GM19438 (cell line): ENCODE measurements around the gene ADAMTS2.

Experiments
- ATAC-seq: cut with Tn5 transposase; IDR thresholded peaks from one replicate; pipeline ENCODE4 v1.9.1; 2021; ENCODE audit warnings: low read depth; ENCODE audit not compliant: unreplicated experiment

ADAMTS2 gene

GRCh38 chr5:179269781-179270543 lies 75.3 kb downstream of the ADAMTS2 start:
- ATAC-seq = no peak

- ATAC-seq = no peak
Observed at GRCh38 chr5:179268966-179269693, 76.1 kb downstream of the ADAMTS2 start.

GRCh38 chr5:179268399-179268952 lies 76.8 kb downstream of the ADAMTS2 start:
- no peak for ATAC-seq

DNA sequence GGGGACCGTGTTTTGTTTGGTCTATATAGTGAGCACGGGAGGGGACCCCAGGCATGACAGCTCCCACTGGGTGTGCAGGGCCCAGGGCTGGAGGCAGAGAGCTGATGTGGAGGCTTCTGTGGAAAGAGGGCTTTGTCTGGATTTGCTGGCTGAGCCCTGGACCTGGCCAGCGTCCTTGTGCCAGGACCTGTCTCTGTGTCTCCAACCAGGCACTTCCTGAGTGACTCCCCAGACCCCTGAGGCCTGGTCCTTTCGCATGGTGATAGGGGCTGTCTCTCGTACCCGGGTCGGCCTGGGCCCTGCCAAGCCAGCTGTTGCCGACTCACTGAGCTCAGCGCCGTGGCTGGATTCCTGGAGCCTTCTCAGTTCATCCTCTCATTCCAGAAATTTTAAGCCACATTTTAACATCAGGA lies 77.6 kb downstream of the ADAMTS2 start:
- no peak for ATAC-seq

DNA sequence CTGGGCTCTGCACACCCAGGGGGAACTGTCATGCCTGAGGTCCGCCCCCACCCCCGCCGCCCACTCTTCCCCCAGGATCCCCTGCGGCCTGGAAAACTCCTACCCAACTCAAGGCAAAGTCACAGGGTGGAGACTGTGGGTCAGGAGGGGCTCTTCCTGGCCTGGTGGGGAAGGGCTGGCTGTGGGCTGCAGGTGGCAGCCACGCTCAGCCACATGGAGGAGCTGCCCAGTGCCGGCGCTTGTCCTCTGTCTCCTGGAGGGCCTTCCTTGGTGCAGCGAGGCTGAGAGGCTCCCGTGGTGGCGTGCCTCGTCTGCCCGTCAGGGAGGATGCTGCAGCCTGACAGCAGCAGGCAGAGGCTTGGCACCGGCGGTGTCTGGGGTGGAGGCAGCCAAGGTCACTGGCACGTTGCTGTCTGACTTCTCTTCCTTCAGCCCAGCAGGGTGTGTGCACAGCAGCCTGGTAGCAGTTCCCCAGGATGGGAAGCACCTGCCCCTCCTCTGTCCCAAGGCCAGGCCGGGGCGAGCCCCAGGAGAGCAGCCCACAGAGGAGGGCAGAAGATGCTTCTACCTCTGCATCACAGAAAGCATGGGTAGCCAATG lies 78.1 kb downstream of the ADAMTS2 start:
- no peak for ATAC-seq

- no peak for ATAC-seq
Observed at GRCh38 chr5:179266291-179267070, 78.8 kb downstream of the ADAMTS2 start.

GRCh38 chr5:179265514-179266290 lies 79.6 kb downstream of the ADAMTS2 start:
- ATAC-seq = no peak

DNA sequence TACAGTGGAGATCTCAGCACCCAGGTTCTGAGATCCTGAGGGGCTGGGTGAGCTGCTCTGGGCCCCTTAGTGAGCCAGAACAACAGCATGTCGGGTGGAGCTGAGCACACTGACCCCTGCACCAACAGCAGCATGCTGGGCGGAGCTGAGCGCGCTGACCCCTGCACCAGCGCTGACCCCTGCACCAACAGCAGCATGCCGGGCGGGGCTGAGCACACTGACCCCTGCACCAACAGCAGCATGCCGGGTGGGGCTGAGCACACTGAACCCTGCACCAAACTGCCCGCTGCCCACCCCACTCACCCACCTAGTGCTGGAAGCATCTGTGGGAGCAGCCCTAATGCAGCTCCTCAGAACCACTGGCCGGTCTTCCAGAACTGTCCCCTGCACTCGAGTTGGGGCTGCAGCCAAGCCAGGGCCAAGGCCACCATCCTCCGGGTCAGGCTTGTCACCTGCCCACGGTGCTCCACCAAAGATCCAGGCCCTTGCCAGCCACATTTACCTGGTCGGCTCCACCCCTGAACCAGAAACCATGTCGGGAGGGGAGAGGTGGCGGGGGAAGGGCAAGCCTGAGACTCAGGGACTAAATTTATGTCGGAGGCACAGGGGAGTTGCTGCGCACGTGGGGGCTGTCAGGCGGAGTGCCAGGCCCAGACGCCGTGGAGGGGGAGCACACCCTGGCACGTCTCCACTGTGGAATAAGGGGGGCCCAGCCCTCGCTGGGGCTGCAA lies 80.3 kb downstream of the ADAMTS2 start:
- no peak for ATAC-seq

DNA sequence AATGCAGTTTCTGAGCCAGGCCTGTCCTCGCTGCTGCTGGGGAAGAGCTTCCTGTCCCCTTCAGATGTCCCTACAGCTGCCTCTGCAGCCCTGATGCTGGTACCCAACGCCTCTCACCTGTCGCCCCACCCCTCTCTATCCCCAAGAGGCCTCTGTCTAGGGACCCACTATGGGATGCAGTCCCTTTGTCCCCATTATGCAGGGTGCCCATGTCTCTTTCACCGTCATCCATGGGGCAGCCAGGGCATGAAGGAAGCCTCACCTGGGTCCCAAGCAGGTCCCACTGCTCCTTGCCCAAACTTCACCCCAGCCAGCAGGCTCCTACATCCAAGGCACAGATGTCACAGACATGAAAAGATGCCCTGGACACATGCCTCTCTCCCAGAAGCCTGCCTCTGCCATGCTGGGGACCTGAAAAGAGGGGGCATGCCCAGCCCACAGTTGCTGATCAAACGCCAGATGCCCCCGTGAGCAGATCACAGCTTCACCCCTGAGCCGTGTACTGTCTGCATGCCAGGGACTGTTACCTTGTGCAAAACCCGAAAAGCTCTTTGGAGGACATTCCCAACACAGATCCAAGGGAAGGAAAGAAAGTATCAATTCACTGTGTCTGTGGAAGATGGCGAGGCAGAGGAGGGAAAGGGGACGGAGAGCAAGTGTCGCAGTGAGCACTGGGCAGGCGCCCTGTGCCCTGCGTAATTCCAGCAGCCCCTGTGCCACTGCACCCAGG lies 81.0 kb downstream of the ADAMTS2 start:
- ATAC-seq = no peak

DNA sequence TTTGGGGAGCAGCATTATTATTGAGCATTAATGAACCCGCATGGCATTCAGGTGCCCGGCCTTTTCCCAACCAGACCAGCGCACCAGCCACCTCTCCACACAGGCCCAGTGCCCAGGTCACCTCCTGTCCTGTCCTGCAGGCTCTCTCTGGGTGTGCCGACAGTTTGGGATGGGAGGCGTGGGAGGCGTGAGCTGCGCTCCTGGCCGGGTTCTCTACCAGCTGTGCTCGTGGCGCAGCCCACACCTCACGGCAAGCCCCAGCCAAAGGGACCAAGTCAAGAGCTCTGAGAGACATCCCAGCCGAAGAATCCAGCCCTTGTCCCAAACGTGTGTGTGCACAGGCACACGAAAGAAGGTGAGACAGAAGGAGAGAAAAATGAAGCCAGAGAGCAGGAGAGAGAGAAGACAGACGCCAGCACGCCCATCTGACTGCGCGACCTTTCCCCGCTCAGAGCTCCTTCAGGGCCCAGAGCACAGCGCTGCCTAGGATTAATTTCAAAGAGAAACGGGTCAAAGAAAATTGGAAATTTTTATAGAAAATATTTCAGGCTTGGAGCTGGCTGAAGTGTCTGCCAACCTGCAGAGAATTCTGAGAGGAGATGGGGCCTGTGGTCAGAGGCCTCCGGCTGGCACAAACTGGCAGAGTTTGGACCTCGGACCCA lies 81.7 kb downstream of the ADAMTS2 start:
- no peak for ATAC-seq

DNA sequence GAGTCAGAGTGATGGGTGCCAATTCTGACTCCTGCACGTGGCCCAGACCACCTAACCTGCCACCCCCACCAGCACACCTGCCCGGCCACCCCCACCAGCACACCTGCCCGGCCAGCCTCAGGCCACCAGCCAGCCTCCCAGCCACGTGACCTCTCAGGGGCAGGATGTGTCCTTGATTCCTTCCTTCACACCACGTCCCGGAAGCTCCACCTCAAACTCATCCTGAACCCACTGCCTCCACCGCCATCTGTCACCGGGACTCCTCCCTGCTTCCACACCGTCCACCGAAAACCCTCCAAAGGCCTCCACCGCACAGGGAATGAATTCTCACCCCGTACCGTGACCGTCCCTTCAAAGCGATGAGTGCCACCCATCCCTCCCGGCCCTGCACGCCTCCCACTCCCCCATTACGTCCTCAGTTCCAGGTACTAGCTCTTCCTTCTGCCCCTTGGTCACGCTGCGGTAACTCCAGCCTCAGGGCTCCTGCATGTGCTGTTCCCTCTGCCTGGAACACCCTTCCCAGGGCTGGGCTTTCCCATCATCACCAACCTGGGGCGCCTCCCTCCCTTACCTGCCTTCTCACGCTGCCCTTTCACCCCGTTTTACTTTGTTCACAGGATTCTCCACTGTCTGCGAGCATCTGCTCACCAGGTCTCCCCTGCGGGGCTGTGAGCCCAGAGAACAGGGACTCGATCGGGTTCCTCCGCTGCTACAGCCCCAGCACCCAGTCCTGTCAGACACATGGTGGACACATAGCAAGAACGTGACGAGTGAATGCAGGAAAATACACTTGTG lies 82.9 kb downstream of the ADAMTS2 start:
- ATAC-seq = no peak

DNA sequence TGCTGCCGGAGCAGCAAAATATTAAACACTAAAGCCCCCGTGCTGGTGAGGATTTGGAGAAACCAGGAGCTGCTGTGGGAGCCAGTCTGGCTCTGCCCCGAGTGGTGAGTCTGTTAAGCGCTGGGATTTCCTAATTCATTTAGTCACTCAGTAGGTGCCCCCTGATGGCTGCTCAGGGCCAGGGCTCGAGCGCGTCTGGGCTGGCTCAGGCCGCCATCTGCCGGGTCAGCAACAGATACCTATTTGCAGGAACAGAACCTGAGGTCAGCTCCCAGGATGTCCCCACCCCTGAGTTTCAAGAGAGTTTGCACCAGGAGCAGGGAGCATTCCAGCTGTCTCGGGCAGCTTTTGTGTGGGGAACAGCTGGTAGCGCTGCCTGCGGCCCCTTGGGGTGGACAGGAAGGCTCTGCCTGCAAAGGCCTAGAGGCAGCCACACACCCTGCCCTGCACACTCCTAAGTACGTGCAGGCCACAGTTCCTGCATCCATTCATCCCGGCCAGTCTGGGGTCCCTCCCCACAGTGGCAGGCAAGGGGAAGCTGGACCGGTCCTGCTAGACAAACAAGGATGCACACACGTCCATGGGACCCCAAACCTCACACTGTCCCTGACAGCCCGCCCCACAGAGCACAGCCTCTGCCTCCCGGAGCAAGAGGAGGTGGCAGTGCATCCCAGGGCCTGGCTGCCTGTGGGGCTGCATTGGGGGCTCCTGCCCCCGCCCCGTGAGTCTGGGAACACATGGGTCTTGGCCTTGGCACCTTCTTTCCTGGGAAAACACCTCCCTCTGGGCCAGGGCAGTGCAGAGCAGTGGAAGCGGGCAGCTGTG lies 83.7 kb downstream of the ADAMTS2 start:
- ATAC-seq = no peak

- ATAC-seq = no peak
Observed at GRCh38 chr5:179260324-179261070, 84.8 kb downstream of the ADAMTS2 start.

- no peak for ATAC-seq
Observed at GRCh38 chr5:179259731-179260323, 85.4 kb downstream of the ADAMTS2 start.
